Fibroblast of villous mesenchyme (primary cell): Measurements from ENCODE around the gene GGA2. TPM values are rescaled to one million over a fixed set of nuclear protein-coding genes. Genes with fewer than 3 reads are reported as not detected.
"Not testable (repeated sequence)": the region's sequence is repeated elsewhere in the genome, so short reads cannot be mapped to it uniquely, and the experiment has no call there.

Experiments used
- DNase-seq: peaks from one replicate; pipeline ENCODE4 v3.0.0-alpha.2; 2010; ENCODE audit warnings: low read depth
- H3K4me3 ChIP-seq: 2 replicates; pipeline ENCODE4 v1.5.1; 2011; ENCODE audit warnings: low read depth, mild to moderate bottlenecking, low read length
- total RNA-seq: library from RNA; depleted of rRNA; stranded (reverse); fragments of >200 nt; gene quantifications from 2 replicates; pipeline ENCODE4 v1.2.3, GENCODE V29; 2012
- TF ChIP-seq, protein P1 (sequence below): IDR thresholded peaks from 2 replicates; pipeline ENCODE4 v1.5.1; 2012; ENCODE audit warnings: low read depth, mild to moderate bottlenecking, low read length; ENCODE audit not compliant: insufficient read depth

GGA2 gene
- total RNA-seq, 1 donor = 24.2 TPM

DNA sequence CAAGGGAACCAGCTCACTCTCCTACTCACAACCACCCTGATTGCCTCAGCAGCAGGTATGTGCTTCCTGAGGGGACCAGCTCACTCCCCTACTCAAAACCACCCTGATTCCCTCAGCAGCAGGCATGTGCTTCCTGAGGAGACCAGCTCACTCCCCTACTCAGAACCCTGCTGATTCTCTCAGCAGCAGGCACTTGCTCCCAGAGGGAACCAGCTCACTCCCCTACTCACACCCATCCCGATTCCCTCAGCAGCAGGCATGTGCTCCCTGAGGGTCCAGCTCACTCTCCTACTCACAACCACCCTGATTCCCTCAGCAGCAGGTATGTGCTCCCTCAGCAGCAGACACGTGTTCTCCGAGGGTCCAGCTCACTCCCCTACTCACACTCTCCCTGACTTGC is 31.2 kb downstream of the GGA2 start:
- H3K4me3 ChIP-seq = no peak overlapping the region
- DNase-seq = no peak
- TF ChIP-seq, protein P1, sequence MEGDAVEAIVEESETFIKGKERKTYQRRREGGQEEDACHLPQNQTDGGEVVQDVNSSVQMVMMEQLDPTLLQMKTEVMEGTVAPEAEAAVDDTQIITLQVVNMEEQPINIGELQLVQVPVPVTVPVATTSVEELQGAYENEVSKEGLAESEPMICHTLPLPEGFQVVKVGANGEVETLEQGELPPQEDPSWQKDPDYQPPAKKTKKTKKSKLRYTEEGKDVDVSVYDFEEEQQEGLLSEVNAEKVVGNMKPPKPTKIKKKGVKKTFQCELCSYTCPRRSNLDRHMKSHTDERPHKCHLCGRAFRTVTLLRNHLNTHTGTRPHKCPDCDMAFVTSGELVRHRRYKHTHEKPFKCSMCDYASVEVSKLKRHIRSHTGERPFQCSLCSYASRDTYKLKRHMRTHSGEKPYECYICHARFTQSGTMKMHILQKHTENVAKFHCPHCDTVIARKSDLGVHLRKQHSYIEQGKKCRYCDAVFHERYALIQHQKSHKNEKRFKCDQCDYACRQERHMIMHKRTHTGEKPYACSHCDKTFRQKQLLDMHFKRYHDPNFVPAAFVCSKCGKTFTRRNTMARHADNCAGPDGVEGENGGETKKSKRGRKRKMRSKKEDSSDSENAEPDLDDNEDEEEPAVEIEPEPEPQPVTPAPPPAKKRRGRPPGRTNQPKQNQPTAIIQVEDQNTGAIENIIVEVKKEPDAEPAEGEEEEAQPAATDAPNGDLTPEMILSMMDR = no peak

DNA sequence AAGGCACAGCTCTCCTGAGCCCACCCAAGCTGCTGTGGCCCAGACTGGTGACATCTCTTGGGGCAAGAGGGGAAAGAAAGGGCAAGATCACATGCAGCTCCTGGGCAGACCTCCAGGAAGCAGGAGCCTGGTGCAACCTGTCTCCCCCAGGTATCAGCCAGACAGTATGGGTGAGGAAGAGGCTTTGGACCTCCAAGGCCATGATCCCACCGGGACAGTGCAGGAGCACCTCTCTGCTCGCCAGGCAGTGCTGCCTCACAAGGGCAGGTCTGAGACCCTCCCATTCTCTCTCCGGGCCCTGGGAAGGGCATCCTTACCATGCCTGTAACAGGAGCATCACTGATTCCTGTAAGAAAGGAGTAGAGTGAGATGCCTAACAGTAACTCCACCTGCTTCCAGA is 31.7 kb downstream of the GGA2 start:
- no peak overlapping the region for H3K4me3 ChIP-seq
- no peak for DNase-seq
- TF ChIP-seq, protein P1 = no peak

DNA sequence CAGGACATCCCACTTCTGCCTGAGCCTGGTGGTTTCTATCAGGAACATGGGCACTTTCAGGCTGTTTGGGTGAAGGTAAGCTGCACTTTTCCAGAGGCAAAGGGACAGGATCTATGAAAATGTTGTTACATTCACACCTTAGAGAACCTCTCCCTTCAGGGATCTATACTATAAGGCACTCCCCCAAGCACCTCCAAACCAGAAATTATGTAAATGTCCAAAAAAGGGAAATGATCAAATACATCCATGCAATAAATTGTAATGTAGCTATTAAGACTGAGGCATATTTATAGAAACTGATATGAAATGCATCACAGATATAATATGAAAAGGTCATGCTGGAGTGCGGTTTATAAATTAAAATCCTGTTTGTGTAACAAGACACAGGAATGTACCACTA is 34.0 kb downstream of the GGA2 start:
- no peak overlapping the region for H3K4me3 ChIP-seq
- TF ChIP-seq, protein P1 = no peak
- no peak for DNase-seq

DNA sequence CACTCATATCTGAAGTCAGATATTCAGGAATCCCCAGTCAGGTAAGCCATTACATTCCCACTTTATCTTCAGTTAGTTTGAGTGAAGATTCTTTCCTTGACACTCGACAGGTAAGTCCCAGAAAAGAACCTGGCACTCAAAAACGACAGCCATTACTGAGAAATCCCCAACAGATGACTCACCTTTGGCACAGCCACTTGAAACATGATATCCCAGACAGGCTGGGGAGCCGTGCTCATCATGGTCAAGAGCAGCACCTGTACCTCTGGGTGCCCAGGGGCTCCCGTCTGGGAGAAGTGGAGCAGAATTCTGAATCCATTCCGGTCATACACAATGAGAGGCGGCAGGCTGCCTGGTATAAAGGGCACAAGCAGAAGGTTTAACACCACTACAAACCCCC is 40.5 kb downstream of the GGA2 start:
- H3K4me3 ChIP-seq = no peak overlapping the region
- TF ChIP-seq, protein P1 = no peak
- DNase-seq = peak; percentile 29

DNA sequence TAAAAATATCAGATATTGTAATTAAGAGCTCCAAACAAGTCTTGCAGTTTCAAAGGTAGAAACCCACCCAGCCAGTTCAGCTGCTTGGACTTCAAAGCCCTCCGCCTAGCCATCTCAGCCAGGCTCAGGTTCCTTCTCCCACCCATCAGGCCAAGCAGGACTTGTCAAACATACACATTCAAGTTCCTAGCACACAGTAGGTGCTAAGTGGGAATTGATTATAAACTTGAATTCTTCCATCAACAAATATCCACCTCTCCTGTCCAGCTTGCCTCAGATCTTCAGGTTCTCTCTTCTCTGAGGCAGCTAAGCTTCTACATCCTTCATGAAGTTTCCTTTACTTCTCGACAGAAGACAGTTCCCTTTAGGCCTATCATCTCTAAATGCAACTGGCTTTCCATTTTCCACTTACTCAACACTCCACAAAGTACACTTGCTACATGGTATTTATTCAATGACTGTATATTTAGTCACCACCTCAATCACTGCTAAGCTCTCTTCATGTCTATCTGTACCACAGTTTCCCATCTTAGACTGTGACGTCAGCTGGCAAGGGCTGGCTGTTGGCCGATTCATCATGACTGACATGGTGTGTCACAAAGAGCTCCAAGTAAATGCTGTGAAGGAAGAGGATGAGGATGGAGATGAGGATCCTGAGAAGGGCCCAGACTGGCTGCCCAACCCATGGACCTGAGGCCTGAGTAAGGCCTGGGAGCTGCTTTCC is 44.0 kb downstream of the GGA2 start:
- TF ChIP-seq, protein P1 = no peak
- no peak for DNase-seq
- H3K4me3 ChIP-seq = no peak overlapping the region

DNA sequence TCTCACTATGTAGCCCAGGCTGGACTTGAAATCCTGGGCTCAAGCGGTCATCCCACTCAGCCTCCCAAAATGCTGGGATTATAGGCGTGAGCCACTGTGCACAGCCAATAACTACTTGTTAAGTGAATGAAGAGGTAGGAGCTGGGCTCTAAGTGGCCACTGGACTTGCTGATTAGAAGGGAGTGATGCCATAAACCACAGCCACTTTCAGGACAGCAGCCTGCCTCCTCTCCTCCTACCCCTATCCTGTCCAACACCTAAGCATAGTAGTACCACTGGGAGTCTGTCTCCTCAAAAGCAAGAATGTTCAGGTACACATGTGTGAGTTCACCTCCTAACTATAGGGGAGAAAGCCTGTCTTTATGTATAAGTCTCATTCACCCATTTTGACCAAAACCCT is 45.1 kb downstream of the GGA2 start:
- no peak overlapping the region for H3K4me3 ChIP-seq
- TF ChIP-seq, protein P1 = no peak
- DNase-seq = no peak

DNA sequence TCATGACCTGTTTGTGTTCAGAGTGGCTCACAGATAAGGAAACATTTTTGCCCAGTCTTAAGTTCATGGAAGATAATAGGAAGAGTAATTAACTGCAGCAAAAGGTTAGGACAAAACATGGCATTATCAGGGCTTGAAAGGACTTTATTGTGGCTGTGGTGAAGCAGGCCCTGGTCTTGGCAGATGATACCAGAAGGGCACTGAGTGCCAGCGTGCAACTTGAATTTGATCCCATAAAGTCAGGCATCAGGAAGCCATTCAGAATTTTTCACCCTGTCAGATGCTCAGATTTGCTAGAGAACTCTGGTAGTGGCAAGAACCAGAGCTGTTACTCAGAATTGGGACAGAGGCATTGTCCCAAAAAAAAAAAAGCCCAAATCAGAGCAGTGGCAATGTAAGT is 46.1 kb downstream of the GGA2 start:
- DNase-seq = no peak
- H3K4me3 ChIP-seq = no peak overlapping the region
- TF ChIP-seq, protein P1 = no peak

DNA sequence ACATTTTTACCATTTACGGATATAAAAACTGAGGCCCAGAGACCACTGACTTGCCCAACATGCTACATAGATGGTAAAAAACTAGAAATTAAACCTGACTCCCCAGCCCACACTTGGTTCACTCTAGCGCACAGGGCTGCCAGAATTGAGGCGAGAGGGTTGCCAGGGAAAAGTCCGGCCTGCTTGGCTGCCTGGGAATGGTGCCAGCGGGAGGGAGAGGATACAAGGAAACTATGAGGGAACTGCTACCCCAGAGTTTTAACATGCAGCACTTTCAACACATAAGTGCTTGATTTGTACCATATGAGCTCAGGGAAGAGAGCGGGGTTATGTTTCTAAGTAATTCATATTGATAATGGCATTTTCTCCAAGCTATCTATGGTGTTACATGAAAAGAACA is 47.3 kb downstream of the GGA2 start:
- not testable (repeated sequence) for H3K4me3 ChIP-seq
- DNase-seq = peak; percentile 70
